Activated T-cell treated with anti-CD3 and anti-CD28 coated beads, Interleukin-2, amount 50 U/mL, for 4 hours (primary cell): Measurements from ENCODE around the gene NGEF. TPM values are rescaled to one million over a fixed set of nuclear protein-coding genes. Genes with fewer than 3 reads are reported as not detected.
"Not testable (repeated sequence)": the region's sequence is repeated elsewhere in the genome, so short reads cannot be mapped to it uniquely, and the experiment has no call there.

Source experiments
- ATAC-seq, 2 donors: fragments of 200-7000 bp; cut with Tn5 transposase; one replicate each; pipeline ENCODE4 v1.10.0; 2021
- DNase-seq: peaks from one replicate; pipeline ENCODE4 v3.0.0-alpha.2; 2020
- H3K27me3 Mint-ChIP-seq: one replicate; pipeline ENCODE4 v1.8.0; 2021; ENCODE audit warnings: low read depth, mixed read lengths
- H3K36me3 Mint-ChIP-seq: one replicate; pipeline ENCODE4 v1.8.0; 2022; ENCODE audit warnings: mixed read lengths; ENCODE audit not compliant: insufficient read depth
- H3K4me1 Mint-ChIP-seq: one replicate; pipeline ENCODE4 v1.8.0; 2021; ENCODE audit warnings: low read depth, mixed read lengths
- H3K4me3 Mint-ChIP-seq: one replicate; pipeline ENCODE4 v1.8.0; 2021; ENCODE audit warnings: mild to moderate bottlenecking, moderate library complexity, mixed read lengths
- H3K9me3 Mint-ChIP-seq: one replicate; pipeline ENCODE4 v1.8.0; 2021; ENCODE audit warnings: mixed read lengths
- total RNA-seq, 3 donors: library from RNA; stranded (reverse); gene quantifications; one replicate each; pipeline ENCODE4 v1.2.1, GENCODE V29; 2021

The NGEF gene
- under 1 TPM; 0.11 to 0.94 (median 0.37) TPM for total RNA-seq

DNA sequence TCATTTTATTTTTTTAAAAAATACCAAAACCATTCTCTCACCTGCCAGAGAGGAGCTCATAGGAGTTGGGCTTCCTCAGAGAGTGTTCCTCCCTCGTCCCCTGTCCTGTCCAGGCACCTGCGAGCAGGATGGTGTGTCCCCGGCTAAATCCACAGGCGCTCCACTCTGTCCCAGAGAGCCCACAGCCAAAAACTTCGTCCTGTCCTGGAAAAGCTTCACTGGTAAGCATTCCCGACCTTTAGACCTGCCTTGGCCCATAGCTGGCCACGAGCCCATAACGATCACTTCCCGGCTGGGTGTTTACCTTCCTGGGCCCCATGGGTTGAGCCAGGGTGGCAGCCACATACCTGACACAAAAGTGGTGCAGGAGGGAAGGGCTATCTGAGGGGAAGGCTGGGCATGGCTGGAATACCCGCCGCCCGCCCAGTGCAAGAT lies at the start of gene NGEF:
Gene NGEF, minus strand, starts transcription at position 230 of the 435 bp plus-strand sequence. CDS start 38,366 bp downstream, outside the sequence.
- DNase-seq (no peak), ATAC-seq (no peak)
- Mint-ChIP-seq H3K9me3 (no peaks in the 10 kb centered on the region), H3K36me3 (no peaks in the 10 kb centered on the region), H3K4me3 (no peak within 1 kb of the TSS), H3K27me3 (no peaks in the 10 kb centered on the region), H3K4me1 (no peaks in the 10 kb centered on the region)

GRCh38 chr2:233062451-233062850 lies 49.4 kb upstream of the NGEF start:
- H3K36me3 Mint-ChIP-seq = peaks cover 8% of the 10 kb centered on the region
- H3K4me1 Mint-ChIP-seq = peaks cover 59% of the 10 kb centered on the region
- no peaks in the 10 kb centered on the region for H3K9me3 Mint-ChIP-seq
- ATAC-seq (no peak), DNase-seq (no peak)
- no peaks in the 10 kb centered on the region for H3K27me3 Mint-ChIP-seq
- H3K4me3 Mint-ChIP-seq = peak overlapping the region; percentile 96

GRCh38 chr2:233061591-233062450 lies 48.8 kb upstream of the NGEF start:
- Mint-ChIP-seq H3K36me3 (peaks cover 3% of the 10 kb centered on the region), H3K4me3 (peak overlapping the region; percentile 96), H3K4me1 (peaks cover 53% of the 10 kb centered on the region), H3K9me3 (no peaks in the 10 kb centered on the region), H3K27me3 (no peaks in the 10 kb centered on the region)
- ATAC-seq (peak; percentile 46 to 61), DNase-seq (no peak)

DNA sequence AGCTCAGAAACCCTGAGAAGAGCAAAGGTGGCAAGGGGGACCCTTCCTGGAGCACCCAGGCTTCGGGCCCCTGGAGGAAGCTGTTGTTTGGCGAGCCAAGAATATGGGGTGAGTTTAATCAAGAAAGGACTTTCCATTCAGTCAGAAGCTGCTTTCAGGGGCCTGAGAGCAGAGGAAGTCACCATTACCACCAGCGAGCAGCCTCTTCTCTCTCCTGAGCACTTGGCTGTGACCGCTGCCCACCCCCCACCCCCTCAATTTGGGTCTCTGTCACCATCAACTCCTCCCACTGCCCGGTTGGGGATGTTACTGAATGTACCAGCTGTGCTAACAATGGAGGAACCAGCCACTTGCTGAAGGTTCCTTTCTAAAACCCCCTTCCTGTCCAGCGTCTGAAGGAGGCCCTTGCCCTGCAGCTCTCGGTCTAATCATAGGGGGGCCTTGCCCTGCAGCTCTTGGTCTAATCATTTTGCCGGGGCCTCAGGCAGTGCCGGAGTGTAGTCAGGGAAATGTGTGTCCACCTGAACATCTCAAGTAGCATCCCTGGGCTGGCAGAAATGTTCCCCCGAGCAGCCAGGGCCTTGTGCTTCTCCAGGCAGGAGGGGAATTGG lies 48.0 kb upstream of the NGEF start:
- DNase-seq (no peak), ATAC-seq (peak; percentile 11 to 21)
- H3K4me1 Mint-ChIP-seq = peaks cover 47% of the 10 kb centered on the region
- peak overlapping the region; percentile 96 for H3K4me3 Mint-ChIP-seq
- no peaks in the 10 kb centered on the region for H3K27me3 Mint-ChIP-seq
- H3K36me3 Mint-ChIP-seq = peaks cover 3% of the 10 kb centered on the region
- H3K9me3 Mint-ChIP-seq = no peaks in the 10 kb centered on the region

DNA sequence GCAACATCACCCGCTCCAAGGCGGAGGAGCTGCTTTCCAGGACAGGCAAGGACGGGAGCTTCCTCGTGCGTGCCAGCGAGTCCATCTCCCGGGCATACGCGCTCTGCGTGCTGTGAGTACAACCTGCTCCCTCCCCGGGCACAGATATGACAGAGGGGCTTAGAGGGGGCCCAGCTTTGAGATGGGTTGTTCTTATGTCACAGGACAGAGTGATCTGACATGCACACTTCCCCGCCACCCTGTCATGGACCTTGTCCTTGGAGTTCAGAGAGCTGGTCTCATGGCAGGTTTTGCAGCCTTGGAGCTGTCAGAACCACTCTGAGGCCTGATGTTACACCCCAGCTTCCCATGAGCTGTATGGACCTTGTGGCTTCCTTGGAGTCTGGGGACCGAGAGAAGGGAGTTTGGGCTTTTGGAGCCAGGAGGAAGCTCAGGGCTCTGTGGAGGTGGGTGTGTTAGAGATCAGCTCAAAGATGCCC lies 47.5 kb upstream of the NGEF start:
- peak; percentile 12 to 22 for ATAC-seq
- peaks cover 44% of the 10 kb centered on the region for H3K4me1 Mint-ChIP-seq
- H3K4me3 Mint-ChIP-seq = peak overlapping the region; percentile 96
- no peak for DNase-seq
- H3K9me3 Mint-ChIP-seq = no peaks in the 10 kb centered on the region
- H3K36me3 Mint-ChIP-seq = peaks cover 3% of the 10 kb centered on the region
- no peaks in the 10 kb centered on the region for H3K27me3 Mint-ChIP-seq

GRCh38 chr2:233059797-233060500 lies 46.9 kb upstream of the NGEF start, which contains the start of gene INPP5D:
Gene INPP5D, plus strand, starts transcription at chr2:233060342. Its CDS starts 137 bp downstream, at chr2:233060479.
- peak within 1 kb of the TSS; percentile 96 for H3K4me3 Mint-ChIP-seq
- H3K27me3 Mint-ChIP-seq = no peaks in the 10 kb centered on the region

GRCh38 chr2:233059547-233059796 lies 46.4 kb upstream of the NGEF start:
- no peak for ATAC-seq
- no peaks in the 10 kb centered on the region for H3K9me3 Mint-ChIP-seq
- peaks cover 35% of the 10 kb centered on the region for H3K4me1 Mint-ChIP-seq
- peak overlapping the region; percentile 96 for H3K4me3 Mint-ChIP-seq
- DNase-seq = no peak
- H3K27me3 Mint-ChIP-seq = no peaks in the 10 kb centered on the region
- H3K36me3 Mint-ChIP-seq = peaks cover 1% of the 10 kb centered on the region

More at GRCh38 chr2:233059797-233060500, 46.9 kb upstream of the NGEF start, which contains the start of gene INPP5D:
- Mint-ChIP-seq H3K9me3 (no peaks in the 10 kb centered on the region), H3K4me1 (peaks cover 40% of the 10 kb centered on the region), H3K36me3 (peaks cover 3% of the 10 kb centered on the region)
- ATAC-seq (peak; percentile 69 to 74), DNase-seq (peak; percentile 61)

DNA sequence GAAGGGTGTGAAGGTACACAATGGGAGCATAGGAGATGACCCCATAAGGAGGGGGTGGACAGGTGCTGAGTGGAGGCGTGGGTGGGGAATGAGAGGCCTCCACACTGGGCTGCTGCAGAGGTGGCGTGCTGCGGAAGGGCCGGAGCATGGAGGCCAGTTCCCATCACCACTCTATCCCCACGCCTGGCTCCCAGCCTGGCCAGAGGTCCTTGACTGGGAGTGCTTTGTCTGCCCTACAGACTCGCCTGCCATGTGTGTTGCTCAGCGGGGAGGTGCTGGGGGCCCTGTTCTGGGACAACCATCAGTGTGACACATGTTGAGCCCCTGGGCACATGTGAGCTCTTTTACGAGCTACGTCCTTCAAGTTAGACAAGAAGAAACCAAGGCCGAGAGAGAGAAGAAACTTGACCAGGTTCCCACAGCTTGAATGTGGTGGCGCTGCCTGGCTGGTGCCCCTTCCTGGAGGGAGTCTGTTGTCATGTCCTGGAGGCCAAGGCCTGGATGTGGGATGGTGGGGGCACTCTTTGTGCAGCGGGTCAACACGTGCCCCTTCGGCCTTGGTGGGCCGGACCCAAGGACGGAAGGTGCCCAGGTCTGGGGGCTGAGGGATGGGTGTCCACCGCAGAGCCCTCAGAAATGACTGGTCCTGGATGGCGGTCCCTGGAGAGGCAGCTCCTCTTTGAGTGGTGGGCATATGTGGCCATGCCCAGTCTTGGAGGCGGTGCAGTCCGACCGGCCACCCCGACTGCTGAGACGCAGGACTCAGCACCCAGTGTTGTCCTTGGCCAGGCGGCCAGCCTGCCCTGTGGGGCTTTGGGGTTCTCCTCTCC lies 45.9 kb upstream of the NGEF start:
- Mint-ChIP-seq H3K4me3 (peak overlapping the region; percentile 52), H3K9me3 (no peaks in the 10 kb centered on the region), H3K4me1 (peaks cover 35% of the 10 kb centered on the region), H3K36me3 (no peaks in the 10 kb centered on the region), H3K27me3 (no peaks in the 10 kb centered on the region)
- no peak for ATAC-seq
- DNase-seq = no peak

DNA sequence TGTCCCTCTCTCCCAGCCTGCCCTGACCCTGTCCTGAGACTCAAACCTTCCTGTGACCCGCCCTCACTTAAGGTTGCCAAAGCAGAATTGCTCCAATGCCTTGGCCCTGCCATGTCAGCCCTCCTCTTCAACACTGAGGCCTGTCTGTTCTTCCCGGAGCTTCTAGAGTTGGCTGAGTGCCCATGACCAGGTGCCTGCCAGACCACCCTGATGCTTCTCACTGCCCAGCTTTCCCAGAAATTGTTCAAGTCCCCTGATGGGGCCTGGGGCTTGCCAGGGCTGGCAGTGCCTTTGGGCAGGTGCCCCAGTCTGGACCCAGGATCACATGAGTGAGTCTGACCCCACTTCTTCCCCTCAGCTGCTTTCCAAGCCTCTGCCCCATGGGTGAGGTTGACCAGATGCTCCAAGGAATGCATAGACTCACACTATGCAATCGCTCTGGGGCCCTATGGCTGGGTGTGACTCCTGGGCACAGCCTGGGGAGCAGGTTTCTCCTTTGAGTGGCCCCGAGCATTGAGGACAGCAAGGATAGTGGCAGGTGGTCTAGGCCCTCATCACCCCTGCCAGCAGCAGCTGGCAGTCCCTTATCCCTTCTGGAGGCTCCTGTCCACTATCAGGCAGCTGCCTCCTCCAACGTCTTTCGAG lies 44.0 kb upstream of the NGEF start:
- Mint-ChIP-seq H3K4me1 (peaks cover 19% of the 10 kb centered on the region), H3K36me3 (no peaks in the 10 kb centered on the region), H3K4me3 (no peak overlapping the region), H3K9me3 (no peaks in the 10 kb centered on the region), H3K27me3 (no peaks in the 10 kb centered on the region)
- ATAC-seq = no peak
- DNase-seq = no peak

GRCh38 chr2:233055362-233055761 lies 42.3 kb upstream of the NGEF start:
- H3K4me3 Mint-ChIP-seq = no peak overlapping the region
- ATAC-seq = no peak
- no peaks in the 10 kb centered on the region for H3K36me3 Mint-ChIP-seq
- H3K9me3 Mint-ChIP-seq = no peaks in the 10 kb centered on the region
- H3K4me1 Mint-ChIP-seq = peaks cover 16% of the 10 kb centered on the region
- no peak for DNase-seq
- no peaks in the 10 kb centered on the region for H3K27me3 Mint-ChIP-seq

DNA sequence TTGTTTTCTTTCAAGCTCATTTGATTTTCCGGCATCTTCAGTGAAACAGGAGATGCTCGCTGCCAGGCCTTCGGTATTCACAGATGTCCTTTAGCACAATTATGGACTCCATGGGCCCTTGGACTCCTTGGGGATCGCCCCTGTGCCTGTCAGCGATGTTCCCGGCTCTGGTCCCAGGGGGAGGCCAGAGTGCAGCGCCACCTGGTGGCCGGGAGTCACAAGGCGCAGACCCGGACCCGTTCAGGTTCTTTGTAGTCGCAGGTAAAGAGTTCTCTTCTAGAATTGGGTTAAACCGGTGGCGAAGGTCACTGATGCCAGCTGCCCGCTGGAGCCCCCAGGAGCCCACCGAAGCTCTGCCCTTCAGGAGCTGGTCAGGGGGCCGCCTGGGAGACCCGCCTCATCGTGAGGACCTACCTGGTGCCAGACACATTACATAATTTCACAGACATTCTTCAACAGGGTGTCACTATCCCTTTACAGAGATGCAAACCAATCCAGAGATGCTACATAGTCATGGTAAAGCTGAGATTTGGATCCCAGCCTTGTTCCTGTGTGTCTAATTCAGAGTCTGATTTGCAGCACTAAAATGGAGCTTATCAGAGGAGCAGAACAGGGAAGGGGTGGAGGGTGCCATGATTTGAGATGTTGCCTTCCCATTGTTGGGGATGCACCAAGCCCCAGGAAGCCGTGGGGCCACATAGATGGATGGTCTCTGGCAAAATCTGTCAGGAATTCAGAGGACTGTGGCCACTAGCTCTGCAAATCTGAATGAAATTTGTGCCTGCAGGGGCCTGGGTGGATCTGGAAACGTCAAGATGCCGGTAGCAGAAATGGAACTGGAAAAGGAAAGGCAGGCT lies 41.1 kb upstream of the NGEF start:
- H3K9me3 Mint-ChIP-seq = no peaks in the 10 kb centered on the region
- ATAC-seq (peak; percentile 81 to 82), DNase-seq (peak; percentile 76)
- no peaks in the 10 kb centered on the region for H3K27me3 Mint-ChIP-seq
- H3K4me1 Mint-ChIP-seq = peaks cover 13% of the 10 kb centered on the region
- H3K36me3 Mint-ChIP-seq = no peaks in the 10 kb centered on the region
- H3K4me3 Mint-ChIP-seq = no peak overlapping the region

DNA sequence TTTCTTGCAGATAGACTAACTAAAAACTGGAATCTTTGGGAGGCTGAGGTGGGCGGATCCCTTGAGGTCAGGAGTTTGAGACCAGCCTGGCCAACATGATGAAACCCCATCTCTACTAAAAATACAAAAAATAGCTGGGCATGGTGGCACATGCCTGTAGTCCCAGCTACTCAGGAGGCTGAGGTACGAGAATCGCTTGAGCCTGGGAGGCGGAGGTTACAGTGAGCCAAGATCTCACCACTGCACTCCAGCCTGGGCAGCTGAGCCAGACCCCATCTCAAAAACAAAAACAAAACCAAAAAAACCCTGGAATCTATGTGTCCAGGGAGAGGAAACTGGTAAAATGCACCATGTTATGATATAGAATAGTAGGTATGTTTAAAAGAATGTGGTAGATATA lies 39.5 kb upstream of the NGEF start:
- not testable (repeated sequence) for DNase-seq, H3K9me3 Mint-ChIP-seq, H3K27me3 Mint-ChIP-seq, H3K4me3 Mint-ChIP-seq, ATAC-seq, H3K36me3 Mint-ChIP-seq
- H3K4me1 Mint-ChIP-seq = peaks cover 11% of the 10 kb centered on the region
